Esophagus squamous epithelium (tissue), 5 donors: ENCODE data around the gene EPC2. TPM values are rescaled to one million over a fixed set of nuclear protein-coding genes. Genes with fewer than 3 reads are reported as not detected.

Experiments
- DNase-seq: peaks from one replicate; lab custom pipeline; 2025; lab: John Stamatoyannopoulos, UW
- H3K27ac ChIP-seq, 4 donors: fragments of 200-600 bp; sonication (generic); one replicate each; pipeline ENCODE4 v1.5.1; 2016 to 2019; ENCODE audit warnings: mild to moderate bottlenecking in 1 of 4
- H3K27me3 ChIP-seq, 4 donors: fragments of 200-600 bp; sonication (generic); 1 replicate in 3 of 4; 2 replicates in 1 of 4; pipeline versions ENCODE4 v1.5.1 to v1.6.0; 2017 to 2021; ENCODE audit warnings: antibody characterized with exemption in 1 of 4
- H3K36me3 ChIP-seq, 3 donors: fragments of 200-600 bp; sonication (generic); one replicate each; pipeline ENCODE4 v1.5.1; 2016 to 2019
- H3K4me1 ChIP-seq, 3 donors: fragments of 200-600 bp; sonication (generic); one replicate each; pipeline ENCODE4 v1.5.1; 2017 to 2019
- H3K4me3 ChIP-seq, 4 donors: fragments of 200-600 bp; sonication (generic); 1 replicate in 3 of 4; 2 replicates in 1 of 4; pipeline ENCODE4 v1.5.1; 2016 to 2019; ENCODE audit warnings: mild to moderate bottlenecking in 2 of 4, moderate library complexity in 1 of 4
- H3K9me3 ChIP-seq, 3 donors: fragments of 200-600 bp; sonication (generic); one replicate each; pipeline ENCODE4 v1.5.1; 2016 to 2019
- POLR2A ChIP-seq, 4 donors: fragments of 450-650 bp; IDR thresholded peaks; one replicate each; pipeline ENCODE4 v1.6.1; 2017; ENCODE audit warnings: antibody characterized with exemption in 4 of 4, mild to moderate bottlenecking in 4 of 4, moderate library complexity in 3 of 4
- WGBS, 2 donors: methylation state at CpG; one replicate each; pipeline ENCODE4 v1.1.5; 2018; 5-methylcytosine and 5-hydroxymethylcytosine counted together
- intact Hi-C: fragments of 100-400 bp; cut with DNase I; formaldehyde crosslinking; loops from one replicate; pipeline ENCODE4 v1.15.0; 2022
- total RNA-seq, 4 donors: library from RNA; depleted of rRNA; stranded (reverse); fragments of >200 nt; gene quantifications; one replicate each; pipeline ENCODE4 v1.1.0, GENCODE V29; 2016
- TF ChIP-seq, protein P1 (sequence below), 6 experiments: fragments of 450-650 bp in 4 of 6; fragments of 200-600 bp in 2 of 6; sonication (generic) in 2 of 6; IDR thresholded peaks; one replicate each; pipeline ENCODE4 v1.5.1; 2016 to 2019; ENCODE audit warnings: antibody characterized with exemption in 6 of 6, mild to moderate bottlenecking in 4 of 6, moderate library complexity in 4 of 6
- donor health status: DM: yes; HTN: yes; CAD: no.

The EPC2 gene
- total RNA-seq, 4 donors from 2014 or later: 10.6 to 29.2 (median 15.4) TPM

DNA sequence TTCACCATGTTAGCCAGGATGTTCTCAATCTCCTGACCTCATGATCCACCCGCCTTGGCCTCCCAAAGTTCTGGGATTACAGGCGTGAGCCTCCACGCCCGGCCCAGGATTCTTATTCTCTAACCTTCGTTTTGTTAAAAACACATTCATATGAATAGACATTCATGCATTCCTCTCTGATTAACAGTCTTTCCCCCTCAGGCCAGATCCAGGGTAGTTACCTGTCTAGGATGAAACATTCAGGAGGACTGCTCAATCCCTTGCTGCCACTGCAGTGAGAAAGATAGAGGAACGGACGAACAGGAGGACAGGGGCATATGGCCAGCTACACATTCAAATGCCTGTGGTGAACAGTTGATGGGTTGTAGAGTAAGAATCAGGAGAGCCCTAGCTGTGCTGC lies 39.6 kb upstream of the EPC2 start:
- DNase-seq: no peak
- Histone ChIP-seq H3K4me3 (no peak overlapping the region), H3K36me3 (no peaks in the 10 kb centered on the region), H3K27ac (no peak overlapping the region), H3K27me3 (peaks cover 0 to 6% (median 0%) of the 10 kb centered on the region in 4 donors), H3K4me1 (no peaks in the 10 kb centered on the region), H3K9me3 (peaks cover 0 to 10% (median 0%) of the 10 kb centered on the region in 3 donors)
- TF ChIP-seq POLR2A (IDR thresholded peaks at IDR 0.05): no peak
- TF ChIP-seq, protein P1, sequence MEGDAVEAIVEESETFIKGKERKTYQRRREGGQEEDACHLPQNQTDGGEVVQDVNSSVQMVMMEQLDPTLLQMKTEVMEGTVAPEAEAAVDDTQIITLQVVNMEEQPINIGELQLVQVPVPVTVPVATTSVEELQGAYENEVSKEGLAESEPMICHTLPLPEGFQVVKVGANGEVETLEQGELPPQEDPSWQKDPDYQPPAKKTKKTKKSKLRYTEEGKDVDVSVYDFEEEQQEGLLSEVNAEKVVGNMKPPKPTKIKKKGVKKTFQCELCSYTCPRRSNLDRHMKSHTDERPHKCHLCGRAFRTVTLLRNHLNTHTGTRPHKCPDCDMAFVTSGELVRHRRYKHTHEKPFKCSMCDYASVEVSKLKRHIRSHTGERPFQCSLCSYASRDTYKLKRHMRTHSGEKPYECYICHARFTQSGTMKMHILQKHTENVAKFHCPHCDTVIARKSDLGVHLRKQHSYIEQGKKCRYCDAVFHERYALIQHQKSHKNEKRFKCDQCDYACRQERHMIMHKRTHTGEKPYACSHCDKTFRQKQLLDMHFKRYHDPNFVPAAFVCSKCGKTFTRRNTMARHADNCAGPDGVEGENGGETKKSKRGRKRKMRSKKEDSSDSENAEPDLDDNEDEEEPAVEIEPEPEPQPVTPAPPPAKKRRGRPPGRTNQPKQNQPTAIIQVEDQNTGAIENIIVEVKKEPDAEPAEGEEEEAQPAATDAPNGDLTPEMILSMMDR (IDR thresholded peaks at IDR 0.05): no peak
- 72 to 89% methylated on average over 7 of the region's 7 CpGs for WGBS, 2 donors
- intact Hi-C loops: no loop called here

DNA sequence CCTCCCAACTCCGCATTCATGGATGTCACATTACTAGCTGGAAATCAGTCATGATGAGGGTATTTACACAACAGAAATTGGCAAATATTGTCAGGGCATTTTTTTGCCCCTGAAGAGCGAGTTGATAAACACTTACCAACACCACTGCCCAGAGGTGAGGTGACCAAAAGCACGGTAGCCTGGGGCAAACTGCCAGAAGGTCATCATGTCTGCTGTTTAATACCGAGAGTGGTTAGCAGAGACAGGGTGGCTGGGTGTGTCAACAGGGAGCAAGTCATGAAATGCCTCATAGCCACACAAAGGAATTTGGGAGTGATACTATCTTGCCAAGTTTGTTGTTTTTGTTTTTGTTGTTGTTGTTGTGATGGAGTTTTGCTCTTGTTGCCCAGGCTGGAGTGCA lies 37.0 kb upstream of the EPC2 start:
- Histone ChIP-seq H3K4me1 (no peaks in the 10 kb centered on the region), H3K27me3 (no peaks in the 10 kb centered on the region), H3K9me3 (no peaks in the 10 kb centered on the region), H3K4me3 (no peak overlapping the region), H3K36me3 (no peaks in the 10 kb centered on the region), H3K27ac (no peak overlapping the region)
- 54 to 60% methylated on average over 4 of the region's 4 CpGs for WGBS, 2 donors
- intact Hi-C loops: no loop called here
- TF ChIP-seq POLR2A (IDR thresholded peaks at IDR 0.05): no peak
- TF ChIP-seq, protein P1 (IDR thresholded peaks at IDR 0.05): no peak
- DNase-seq: no peak

DNA sequence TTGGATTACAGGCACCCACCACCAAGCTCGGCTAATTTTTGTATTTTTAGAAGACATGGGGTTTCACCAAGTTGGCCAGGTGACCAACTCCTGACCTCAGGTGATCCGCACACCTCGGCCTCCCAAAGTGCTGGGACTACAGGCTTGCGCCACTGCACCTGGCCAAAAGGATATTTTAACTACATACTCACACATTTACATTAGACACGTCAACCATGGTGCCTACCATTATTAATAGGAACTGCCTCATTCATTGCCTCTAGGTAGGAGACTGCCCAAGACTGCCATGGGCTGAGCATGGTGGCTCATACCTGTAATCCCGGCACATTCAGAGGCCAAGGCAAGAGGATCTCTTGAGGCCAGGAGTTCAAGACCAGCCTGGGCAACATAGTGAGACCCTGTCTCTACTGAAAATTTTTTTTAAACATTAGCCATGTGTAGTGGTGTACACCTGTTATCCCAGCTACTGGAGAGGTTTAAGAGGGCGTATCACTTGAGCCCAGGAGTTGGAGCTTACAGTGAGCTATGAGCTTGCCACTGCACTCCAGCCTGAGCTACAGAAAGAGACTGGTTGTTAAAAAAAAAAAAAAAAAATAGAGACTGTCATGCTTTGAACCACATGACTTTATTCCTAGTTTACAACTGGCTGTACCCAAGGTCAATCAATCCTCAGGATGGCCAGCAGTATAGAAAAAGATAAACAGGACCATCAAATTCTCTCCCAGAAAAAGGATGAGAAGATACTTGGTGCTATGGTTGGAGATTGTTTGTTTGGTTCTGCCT lies 31.1 kb upstream of the EPC2 start:
- Histone ChIP-seq H3K27me3 (no peaks in the 10 kb centered on the region), H3K4me3 (no peak overlapping the region), H3K4me1 (peaks cover 6 to 18% (median 7%) of the 10 kb centered on the region in 3 donors), H3K27ac (no peak overlapping the region), H3K9me3 (no peaks in the 10 kb centered on the region), H3K36me3 (no peaks in the 10 kb centered on the region)
- TF ChIP-seq, protein P1 (IDR thresholded peaks at IDR 0.05): no peak
- no peak for TF ChIP-seq POLR2A (IDR thresholded peaks at IDR 0.05)
- no peak for DNase-seq
- intact Hi-C loops: no loop called here
- 91 to 97% methylated on average over 7 of the region's 7 CpGs for WGBS, 2 donors

DNA sequence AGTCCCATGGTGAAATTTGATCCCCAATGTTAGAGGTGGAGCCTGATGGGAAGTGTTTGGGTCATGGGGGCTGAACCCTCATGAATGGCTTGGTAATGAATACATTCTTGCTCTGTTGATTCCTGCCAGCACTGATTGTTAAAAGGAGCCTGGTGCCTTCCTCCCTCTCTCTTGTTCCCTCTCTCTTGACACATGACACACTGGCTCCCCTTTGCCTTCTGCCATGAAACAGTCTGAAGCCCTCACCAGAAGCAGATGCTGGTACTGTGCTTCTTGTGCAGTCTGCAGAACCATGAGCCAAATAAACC lies 30.6 kb upstream of the EPC2 start:
- Histone ChIP-seq H3K9me3 (no peaks in the 10 kb centered on the region), H3K27ac (peak overlapping the region in 1 of 4 donors; percentile 41), H3K4me1 (peaks cover 6 to 18% (median 7%) of the 10 kb centered on the region in 3 donors), H3K36me3 (no peaks in the 10 kb centered on the region), H3K4me3 (no peak overlapping the region), H3K27me3 (no peaks in the 10 kb centered on the region)
- TF ChIP-seq, protein P1 (IDR thresholded peaks at IDR 0.05): no peak
- no peak for TF ChIP-seq POLR2A (IDR thresholded peaks at IDR 0.05)
- intact Hi-C loops: no loop called here
- DNase-seq: no peak

DNA sequence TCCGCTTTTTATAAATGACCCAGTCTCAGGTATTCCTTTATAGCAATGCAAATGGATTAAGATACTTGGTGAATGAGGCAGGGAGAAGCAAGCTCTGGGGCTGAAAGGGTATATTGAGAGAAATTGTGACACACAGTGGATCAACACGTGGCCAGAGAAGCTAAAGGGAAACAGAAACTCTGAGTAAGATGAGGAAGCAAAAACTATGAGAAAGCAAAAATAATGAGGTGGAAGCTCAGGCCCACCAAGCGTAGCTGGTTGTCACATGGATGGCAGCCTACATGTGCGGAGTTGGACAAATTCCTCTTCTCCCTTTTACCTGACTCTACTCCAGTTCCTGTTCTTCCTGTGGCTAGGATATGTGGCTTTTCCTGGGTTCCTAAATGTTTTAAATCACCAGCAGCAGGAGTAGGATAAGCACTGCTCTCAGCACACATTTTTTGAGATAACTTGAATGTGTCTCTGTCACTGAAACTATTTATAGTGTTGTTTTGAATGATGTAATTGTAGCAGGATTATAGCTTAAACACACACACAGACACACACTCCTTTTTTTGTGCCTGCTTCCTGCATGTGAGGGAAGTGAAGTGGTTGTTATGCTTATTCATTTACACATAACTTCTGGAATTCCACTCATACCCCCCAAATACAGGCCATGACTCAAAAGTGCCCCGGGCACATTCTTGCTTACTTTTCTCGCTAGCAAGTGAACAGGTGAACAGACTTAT lies 30.1 kb upstream of the EPC2 start:
- Histone ChIP-seq H3K36me3 (no peaks in the 10 kb centered on the region), H3K27me3 (no peaks in the 10 kb centered on the region), H3K27ac (peak overlapping the region in 2 of 4 donors; percentile 41 to 55), H3K4me3 (no peak overlapping the region), H3K9me3 (no peaks in the 10 kb centered on the region), H3K4me1 (peaks cover 6 to 18% (median 7%) of the 10 kb centered on the region in 3 donors)
- intact Hi-C loops: no loop called here
- 33 to 37% methylated on average over 6 of the region's 6 CpGs for WGBS, 2 donors
- no peak for TF ChIP-seq POLR2A (IDR thresholded peaks at IDR 0.05)
- TF ChIP-seq, protein P1 (IDR thresholded peaks at IDR 0.05): no peak
- no peak for DNase-seq
